ENCODE data around the gene CTNND2.

GRCh38 chr5:11655681-11656080 lies 248.6 kb downstream of the CTNND2 start:
- TF ChIP-seq CTCF (IDR thresholded peaks at IDR 0.05) (no peak), POLR2A (IDR thresholded peaks at IDR 0.05) (no peak)

All from Peyer's patch (tissue), 4 donors.